ENCODE results near the gene LIPJ.

The LIPJ gene

GRCh38 chr10:88647061-88647615, 60.6 kb downstream of the LIPJ start:
- Histone ChIP-seq H3K9me3 (ENCODE audit: low read length) (no peaks in the 10 kb centered on the region), H3K27ac (ENCODE audit: low read depth, low read length) (no peak overlapping the region), H3K27me3 (ENCODE audit: control insufficient read depth in 1 of 2, insufficient read depth in 2 of 2, low read length in 2 of 2) (no peaks in the 10 kb centered on the region), H3K9ac (ENCODE audit: low read length) (no peak overlapping the region), H3K4me1 (ENCODE audit: insufficient read depth, low read length) (no peaks in the 10 kb centered on the region), H3K36me3 (ENCODE audit: insufficient read depth, low read length) (no peaks in the 10 kb centered on the region), H3K4me3 (ENCODE audit: low read depth in 1 of 2, low read length in 2 of 2) (no peak overlapping the region)

DNA sequence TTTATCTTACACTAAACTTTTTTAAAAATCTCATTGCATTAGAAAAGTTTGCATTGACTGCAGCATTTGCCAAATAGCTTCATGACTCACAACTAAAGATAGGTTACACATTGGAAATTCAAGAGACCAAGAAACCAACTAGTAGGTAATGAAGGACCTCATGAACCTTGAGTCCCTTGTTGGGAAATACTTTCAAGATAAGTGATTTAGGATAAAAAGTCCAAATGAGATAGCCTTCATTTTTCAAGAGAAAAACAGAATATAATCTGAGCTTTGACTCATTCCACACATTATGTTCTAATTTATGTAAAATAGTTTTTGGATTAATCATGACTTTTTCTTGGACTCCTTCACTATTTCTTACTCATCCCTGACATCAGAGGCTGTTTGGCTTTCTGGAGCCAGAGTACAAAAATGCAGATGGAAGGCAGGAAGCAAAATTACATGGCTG, 64.6 kb downstream of the LIPJ start:
- Histone ChIP-seq H3K9ac (ENCODE audit: low read length) (no peak overlapping the region), H3K4me1 (ENCODE audit: insufficient read depth, low read length) (no peaks in the 10 kb centered on the region), H3K9me3 (ENCODE audit: low read length) (no peaks in the 10 kb centered on the region), H3K27me3 (ENCODE audit: control insufficient read depth in 1 of 2, insufficient read depth in 2 of 2, low read length in 2 of 2) (no peaks in the 10 kb centered on the region), H3K36me3 (ENCODE audit: insufficient read depth, low read length) (no peaks in the 10 kb centered on the region), H3K27ac (ENCODE audit: low read depth, low read length) (no peak overlapping the region), H3K4me3 (ENCODE audit: low read depth in 1 of 2, low read length in 2 of 2) (no peak overlapping the region)

- H3K9ac ChIP-seq (ENCODE audit: low read length), result no peak overlapping the region
- H3K36me3 ChIP-seq (ENCODE audit: insufficient read depth, low read length), result no peaks in the 10 kb centered on the region
- H3K27me3 ChIP-seq (ENCODE audit: control insufficient read depth in 1 of 2, insufficient read depth in 2 of 2, low read length in 2 of 2), result no peaks in the 10 kb centered on the region
- H3K4me1 ChIP-seq (ENCODE audit: insufficient read depth, low read length), result no peaks in the 10 kb centered on the region
- no peak overlapping the region for H3K4me3 ChIP-seq (ENCODE audit: low read depth in 1 of 2, low read length in 2 of 2)
- H3K9me3 ChIP-seq (ENCODE audit: low read length), result no peaks in the 10 kb centered on the region
- H3K27ac ChIP-seq (ENCODE audit: low read depth, low read length), result no peak overlapping the region
Measured at GRCh38 chr10:88652616-88653015, 66.1 kb downstream of the LIPJ start.

Measured in muscle layer of colon (tissue), 2 donors.